SHP77 (cell line): ENCODE measurements around the gene LCN9.
"Not testable (repeated sequence)": the region's sequence is repeated elsewhere in the genome, so short reads cannot be mapped to it uniquely, and the experiment has no call there.

Experiments
- DNase-seq, 2 experiments: peaks; one replicate each; lab custom pipeline; 2025; lab: John Stamatoyannopoulos, UW

The LCN9 gene

DNA sequence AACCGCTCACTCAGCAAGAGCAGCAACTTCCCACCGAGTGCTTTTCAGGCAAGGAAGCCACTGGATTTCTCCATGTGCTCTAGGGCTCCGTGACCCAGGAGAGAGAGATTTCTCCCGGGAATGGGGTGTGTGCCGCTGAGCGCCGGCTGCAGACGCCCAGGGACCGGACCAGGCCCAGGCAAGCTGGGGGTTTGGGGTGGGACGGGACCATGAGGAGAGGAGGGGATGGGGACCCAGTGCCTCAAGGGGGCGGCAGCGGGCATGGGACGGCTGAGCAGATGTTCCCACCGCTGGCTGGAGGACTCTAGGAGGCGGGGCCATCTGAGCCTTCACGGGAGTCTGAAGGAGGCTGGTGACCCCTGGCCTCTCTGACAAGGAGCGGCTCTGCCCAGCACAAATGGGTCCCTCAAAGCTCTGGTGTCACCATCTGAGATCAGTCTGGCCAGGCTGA, 8.5 kb downstream of the LCN9 start:
- DNase-seq, result no peak

DNA sequence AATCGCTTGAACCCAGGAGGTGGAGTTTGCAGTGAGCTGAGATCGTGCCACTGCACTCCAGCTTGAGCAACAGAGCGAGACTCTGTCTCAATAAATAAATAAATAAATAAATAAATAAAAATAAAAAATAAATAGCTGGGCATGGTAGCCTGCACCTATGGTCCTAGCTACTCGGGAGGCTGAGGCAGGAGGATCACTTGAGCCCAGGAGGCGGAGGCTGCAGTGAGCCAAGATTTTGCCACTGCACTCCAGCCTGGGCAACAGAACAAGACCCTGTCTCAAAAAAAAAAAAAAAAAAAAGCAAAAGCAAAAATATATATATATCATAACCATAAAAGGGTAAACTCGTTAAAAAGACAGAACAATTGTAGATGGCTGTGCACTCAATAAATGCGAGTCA, 9.7 kb downstream of the LCN9 start:
- DNase-seq, result not testable (repeated sequence)

DNA sequence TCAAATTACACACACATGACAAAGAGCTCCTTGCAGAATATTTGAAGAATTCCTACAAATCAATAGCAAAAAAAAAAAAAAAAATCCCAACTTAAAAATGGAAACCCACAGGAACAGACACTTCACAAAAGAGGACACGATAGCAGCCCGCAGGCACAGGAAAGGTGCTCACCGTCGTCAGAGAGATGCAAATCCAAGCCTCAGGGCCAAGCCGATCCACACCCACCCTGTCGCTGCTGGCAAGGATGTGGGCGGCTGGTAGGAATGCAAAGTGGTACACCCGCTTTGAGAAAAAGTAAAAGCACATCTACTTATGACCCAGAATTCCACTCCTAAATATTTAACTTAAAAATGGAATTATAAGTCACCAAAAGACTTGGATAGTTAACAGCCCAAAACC, 10.8 kb downstream of the LCN9 start:
- no peak for DNase-seq

DNA sequence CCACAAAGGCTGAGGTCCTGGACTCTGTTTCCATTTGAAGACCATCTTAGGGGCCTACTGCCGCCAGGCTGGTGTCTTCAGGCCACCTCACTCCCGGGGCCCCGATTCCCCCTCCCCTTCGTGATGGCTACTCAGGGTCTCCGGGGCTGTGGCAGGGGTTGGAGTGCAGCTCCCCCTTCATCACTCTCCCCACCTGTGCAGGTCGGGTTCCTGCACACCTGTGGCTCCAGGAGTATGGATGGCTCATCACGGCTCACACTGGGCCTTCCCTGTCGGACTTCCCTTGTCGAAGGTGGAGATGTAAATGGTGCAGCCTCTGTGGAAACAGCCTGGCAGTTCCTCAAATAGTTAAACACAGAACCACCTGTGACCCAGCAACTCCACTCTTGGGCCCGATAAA, 11.9 kb downstream of the LCN9 start:
- no peak for DNase-seq

DNA sequence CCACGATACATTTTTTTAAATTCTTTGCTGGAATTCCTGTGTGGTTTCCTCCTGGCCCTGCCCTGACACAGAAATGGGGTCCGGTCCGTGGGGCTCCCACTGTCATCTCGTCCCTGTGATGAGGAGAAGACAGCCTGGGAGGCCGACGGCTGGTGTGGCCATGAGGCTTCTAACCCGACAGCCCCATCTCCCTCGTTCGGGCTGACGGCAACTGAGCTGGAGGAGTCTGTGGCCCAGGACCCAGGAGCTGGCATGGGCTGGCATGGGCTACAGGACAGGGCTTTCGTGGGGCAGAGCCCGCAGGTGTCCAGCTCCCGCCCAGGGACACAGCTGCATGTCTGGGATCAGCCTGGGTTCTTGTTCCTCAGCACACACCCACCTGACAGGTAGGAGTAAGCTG, 13.8 kb downstream of the LCN9 start:
- DNase-seq, result no peak

DNA sequence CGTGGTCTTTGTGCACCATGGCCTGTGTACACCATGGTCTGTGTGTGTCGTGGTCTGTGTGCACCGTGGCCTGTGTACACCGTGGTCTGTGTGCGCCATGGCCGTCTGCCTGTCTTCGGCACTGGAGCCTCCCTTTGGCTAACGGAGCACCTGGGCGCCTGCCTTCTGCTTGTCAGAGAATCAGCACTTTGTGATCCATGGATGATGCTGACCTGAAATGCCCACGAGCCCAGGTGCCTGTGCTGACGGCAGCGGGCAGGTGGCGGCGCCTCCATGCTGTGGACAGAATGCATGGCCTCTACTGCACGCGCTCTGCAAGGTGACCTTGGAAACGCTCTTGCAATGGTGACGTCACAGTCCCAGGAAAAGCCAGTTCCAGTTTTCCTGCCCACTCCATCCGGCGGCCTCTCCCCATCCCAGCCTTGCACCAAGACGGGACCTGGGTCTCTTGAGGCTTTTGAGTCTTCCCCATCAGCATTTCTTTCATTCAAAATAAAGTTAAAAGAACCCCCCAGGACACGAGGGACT, 14.6 kb downstream of the LCN9 start:
- DNase-seq, result no peak

DNA sequence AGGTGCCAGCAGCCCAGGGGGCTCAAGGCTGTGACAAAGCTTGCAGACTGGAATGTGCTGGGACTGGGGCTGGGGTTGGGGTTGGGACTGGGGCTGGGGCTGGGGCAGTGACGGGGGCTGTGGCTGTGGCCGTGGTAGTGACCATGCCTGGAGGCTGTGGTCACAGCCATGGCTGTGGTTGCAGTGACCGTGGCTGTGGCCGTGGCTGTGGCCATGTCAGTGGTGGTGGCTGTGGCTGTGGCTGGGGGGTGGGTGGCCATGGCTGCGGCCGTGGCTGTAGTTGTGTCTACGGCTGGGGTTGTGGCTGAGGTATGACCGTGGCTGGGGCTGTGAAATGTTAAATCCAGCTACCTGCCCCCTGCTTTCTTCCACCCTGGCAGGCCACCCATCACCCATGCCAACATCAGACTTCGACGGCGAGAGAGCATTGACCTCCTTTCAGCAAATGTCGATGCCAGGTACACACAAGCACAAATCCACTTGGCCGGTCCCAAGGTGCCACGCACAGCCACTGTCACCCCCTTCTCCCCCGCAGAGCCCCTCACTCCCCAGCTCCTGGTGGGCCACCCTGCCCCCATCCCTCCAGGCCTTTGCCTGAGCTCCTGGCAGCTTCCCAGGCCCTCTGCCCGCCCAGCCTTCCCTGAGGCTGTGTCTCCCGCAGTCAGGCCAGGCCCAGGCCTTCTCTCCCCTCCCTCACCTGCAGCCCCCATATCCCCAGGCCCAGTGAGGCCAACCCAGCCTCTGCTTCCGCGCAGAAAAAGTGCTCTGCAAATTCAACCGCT, 15.3 kb downstream of the LCN9 start:
- no peak for DNase-seq

DNA sequence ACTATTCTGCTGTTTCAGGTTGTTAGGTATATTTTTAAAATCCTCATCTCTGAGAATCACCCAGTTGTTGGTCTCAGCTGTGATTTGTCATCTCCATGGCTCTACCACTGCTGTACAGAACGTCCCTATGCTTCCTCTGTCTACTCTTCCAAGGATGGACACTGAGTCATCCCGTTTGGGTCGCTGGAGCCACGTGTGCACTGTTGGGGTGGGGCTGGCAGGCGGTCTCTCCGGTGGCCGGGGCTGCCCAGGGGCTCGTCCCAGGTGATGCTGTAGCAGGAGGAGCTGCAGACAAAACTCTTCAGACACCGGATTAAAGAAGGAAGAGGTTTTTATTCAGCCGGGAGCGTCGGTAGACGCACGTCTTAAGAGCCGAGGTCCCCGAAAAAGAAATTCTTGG, 16.9 kb downstream of the LCN9 start:
- no peak for DNase-seq

DNA sequence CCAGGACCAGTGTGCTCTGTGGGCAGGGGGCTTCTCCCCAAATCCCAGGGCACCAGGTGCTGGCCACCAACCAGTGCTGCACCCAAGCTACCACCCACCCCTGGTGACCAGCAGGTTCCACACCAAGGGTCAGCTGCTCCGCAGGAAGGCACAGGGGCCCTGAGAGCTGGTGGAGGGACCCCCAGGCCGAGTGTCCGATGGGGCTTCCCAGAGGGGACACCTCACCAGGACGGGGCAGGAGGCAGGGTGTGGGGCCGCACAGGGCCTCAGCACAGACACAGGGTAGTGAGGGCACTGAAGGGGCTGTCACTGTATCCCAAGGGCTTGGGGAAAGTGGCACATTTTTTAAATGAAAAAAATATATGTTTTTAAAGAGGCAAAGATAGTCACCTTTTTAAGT, 18.1 kb downstream of the LCN9 start:
- no peak for DNase-seq

DNA sequence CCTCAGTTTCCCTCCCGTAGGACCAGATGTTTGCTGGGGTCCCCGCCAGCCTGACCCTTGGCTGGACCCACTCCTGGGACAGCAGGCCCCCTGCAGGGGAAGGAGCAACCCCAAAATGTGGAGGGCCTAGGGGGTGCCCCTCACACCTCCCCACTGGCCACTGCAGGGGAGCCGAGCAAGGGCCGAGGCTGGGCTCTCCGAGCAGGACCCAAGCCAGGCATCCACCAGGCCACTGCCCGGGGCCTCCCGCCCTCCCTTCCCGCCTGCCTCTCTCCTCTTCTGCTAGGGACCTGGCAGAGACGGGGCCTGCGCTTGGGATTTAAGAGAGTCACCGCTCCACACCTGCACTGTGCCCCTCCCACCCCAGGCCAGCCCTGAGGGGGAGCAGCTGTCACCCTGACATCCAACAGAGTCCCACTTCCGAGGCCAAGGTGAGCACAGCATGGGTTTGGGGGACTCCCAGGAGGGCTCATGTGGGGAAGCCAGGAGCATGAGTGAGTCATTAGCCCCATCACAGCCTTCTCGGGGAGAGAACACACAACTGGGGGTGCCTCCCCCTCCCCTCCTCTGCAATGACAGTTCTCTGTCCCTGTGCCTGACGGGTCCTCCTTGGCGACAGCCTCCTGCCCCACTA, 20.4 kb downstream of the LCN9 start:
- DNase-seq, result no peak

DNA sequence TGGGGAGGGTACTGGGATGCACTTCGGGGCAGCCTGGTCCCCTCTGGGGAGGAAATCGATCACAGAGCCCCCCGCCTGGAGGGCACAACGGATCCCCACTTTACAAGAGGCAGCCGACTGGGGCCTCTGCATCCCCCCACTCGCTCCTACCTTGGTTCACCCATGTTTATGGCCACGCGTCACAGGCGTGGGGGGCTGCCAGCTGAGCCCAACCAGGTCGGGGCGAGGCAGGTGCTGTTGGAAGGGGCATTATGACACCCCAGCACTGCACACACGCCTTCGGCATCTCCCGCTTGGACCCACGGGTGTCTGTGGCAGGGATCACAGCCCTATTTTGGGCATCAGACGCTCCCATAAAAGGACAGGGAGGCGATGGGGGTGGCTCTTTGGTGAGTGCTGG, 21.6 kb downstream of the LCN9 start:
- DNase-seq, result no peak

DNA sequence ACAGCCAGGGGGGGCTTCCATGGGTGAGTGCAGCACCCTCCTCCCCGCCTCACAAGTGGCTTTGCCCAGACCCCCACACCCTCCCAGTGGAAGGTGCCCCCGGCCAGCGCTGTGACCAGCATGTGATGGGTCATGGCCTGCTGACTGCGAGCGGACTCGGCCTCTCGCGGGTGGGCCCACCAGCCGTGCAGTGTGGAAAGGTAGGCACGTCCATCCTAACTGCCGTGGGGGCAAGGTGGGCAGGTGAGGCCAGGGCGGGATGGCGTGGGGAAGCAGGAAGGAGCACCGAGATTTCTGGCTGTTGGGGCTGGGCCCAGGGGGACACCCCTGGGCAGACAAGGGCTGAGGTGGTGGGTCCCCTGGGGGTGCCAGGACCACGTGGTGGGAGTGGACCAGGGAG, 24.1 kb downstream of the LCN9 start:
- no peak for DNase-seq

DNA sequence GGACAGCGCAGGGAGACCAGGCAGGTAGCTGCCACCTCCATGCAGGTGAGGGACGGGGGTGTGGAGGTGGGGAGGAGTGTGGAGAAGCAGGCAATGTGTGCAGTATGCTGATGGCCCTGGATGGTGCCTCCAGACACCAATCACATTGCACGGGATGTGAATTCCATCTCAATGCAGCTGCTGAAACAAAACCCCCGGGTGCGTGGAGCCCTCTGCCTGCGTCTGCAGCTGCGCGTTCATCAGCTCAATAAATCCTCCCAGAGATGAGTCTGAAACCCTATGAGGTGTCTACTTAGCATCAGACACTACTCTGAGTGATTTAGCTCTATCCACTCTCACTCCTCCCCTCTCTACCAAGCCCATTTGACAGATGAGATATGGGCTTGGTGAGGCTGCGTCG, 25.9 kb downstream of the LCN9 start:
- no peak for DNase-seq

DNA sequence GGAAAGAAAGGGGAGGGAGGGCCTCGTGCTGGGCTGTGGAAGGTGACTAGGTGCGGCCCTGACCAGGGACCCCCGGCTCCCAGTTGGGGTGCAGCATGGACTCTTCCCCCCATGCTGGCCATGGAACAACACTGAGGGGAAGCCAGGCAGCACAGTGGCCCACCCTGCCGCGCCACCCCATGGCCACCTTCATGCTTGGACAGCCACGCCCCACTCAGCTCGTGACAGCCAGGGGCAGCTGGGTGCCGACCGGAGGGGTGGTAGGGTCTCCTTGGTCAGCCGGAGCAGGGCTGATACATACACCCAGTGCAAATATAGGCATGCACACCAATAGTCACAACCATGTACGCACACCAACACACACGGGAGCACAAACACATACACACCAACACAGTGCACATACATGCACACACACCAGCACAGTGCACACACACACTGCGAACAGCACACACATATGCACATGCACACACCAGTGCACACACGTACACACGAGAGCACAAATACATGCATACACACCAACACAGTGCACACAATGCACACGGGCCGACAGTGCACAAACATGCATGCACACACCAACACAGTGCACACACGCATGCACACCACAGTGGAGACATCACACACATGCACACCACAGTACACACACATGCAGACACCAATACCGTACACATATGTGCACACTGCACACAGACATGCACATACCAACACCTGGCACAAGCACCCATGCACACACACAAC, 27.9 kb downstream of the LCN9 start:
- no peak for DNase-seq

DNA sequence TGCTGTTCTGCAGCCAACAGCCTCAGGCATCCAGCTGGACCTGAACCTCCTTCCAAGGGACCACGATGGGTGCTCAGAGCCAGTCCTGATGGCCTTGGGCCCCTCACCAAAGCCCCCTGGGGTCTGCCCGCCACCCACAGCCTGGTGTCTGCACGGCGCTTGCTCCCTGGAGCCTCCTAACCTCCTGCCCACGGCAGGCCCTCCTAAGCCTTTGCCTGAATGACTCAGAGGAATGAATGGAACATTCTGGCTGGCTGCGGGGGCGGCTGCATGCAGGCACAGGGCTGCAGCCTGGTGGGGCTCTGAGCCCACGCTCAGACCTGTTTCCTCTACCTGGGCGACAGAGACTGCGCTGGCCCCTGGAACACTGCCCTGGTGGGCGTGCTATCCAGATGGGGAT, 29.3 kb downstream of the LCN9 start:
- DNase-seq, result no peak

DNA sequence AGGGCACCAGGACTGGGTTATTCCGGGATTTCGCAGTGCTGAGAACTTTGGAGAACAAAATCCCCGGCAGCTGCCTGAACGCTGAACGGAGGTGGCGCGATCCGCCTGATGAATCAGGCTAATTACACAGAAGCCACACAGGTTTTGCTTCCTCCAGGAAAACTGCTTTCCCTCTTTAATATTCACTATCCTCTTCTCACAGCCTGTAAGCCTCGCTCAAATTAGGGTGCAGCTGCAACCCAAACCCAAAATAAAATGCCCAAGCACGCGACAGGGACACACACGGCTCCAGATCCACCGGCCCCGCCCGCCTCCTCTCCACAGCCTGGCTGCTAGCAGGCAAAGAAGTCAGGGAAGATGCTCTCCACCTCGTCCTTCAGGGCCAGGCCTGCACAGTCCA, 30.2 kb downstream of the LCN9 start:
- no peak for DNase-seq

DNA sequence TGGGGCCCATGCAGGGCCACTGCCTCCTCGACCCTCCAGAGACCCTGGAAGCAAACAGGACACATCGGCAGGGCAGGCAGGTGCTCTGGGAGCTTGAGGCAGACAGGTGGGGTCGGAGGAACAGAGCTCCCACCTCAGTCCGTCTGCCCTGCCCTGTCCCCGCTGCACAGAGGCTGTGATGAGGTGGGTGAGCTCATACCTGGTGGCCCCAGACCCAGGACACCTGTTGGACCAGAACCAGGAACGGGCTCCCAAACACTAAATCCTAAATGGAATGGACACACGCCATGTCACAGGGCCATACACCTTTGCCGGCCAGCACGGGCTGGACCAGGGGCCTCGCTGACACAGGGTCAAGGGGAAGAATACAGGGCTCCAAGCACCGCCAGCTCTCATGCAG, 30.7 kb downstream of the LCN9 start:
- no peak for DNase-seq

DNA sequence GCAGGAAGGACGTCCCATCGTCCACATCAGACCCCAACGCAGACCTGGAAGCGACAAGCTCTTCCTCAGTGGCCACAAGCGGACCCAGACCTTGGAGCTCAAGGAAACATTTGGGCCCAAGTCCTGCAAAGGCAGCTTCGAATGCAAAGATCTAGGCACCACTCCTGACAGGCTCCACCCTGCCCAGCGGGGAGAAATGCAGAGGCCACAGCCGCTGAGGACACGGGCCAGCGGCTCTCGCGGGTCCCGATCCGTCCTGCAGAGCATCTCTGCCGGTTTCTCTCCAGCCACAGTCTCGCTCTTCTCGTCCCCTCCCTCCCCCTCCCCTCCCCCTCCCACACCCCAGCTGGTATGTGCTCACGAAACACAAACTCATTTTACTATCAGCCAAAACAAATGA, 31.3 kb downstream of the LCN9 start:
- no peak for DNase-seq

DNA sequence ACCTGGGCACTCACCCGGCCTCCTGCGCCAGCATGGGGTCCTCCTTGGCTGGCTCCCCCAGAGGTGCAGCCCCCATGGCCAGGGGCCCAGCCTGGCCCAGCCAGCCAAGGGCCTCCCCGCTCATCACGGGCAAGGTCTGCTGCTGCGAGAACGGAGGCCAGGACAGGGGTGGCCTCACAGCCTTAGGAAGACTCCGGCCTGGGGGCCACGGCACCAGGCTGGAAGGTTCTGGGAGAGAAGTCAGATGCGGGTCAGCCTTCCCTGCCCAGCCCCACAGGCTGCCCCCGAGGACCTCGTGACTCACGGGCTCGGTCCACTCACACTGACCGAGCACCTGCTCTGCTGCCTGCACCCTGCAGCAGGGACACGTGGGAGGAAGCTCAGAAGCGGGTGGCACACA, 31.9 kb downstream of the LCN9 start:
- no peak for DNase-seq

DNA sequence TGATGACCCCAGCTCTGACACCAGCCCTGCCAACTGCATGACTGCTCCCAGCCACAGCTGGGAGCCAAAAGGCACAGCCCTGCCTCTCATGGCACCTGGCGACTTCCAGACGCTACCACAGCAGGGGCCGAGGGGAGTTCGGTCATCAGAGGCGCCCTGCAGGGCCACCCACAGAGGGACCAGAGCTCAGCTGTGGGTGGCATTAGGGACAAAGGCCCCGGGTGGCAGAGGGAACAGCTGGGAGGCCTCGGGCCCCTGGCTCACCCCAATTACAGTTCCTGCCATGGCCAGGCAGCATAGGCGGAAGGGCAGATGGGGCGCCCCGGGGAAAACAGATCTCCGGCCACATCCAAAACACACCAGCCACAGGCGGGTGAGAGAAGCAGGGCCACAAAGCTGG, 32.5 kb downstream of the LCN9 start:
- no peak for DNase-seq

DNA sequence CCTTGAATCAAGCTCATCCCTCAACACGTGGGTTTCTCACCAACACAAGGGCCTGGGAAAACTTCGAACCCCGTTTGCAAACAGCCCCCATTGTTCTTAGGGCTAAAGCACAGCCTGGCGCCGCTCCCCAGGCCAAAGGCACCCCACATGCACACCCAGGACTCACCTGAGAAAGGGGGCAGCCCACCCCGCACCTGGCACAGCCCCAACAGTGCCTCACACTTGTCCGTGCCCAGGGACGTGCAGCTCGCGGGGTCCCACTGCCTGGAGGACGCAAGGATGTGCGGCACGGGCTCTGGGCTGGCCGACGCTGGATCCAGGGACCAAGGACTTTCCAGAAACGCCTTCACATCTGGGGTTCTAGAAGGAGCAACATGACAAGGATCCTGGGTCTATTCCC, 33.3 kb downstream of the LCN9 start:
- no peak for DNase-seq

DNA sequence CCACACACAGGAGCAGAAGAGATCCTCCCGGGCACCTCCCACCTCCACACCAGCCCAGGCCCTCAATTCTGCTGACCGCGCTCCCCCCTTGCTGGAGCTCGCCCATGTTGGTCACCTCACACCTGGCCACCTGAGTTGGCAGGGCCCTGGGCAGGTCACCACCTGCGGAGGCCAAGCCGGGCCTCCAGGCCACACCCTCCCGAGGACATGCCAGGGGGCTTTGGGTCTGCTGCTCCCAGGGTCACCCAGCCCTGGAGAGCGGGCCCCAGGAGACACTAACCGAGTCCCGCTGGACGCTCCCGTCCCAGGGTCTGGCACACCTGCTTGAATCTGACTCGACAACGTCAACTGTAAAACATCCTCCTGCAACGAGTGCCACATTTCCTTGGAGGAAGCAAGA, 34.1 kb downstream of the LCN9 start:
- DNase-seq, result no peak

DNA sequence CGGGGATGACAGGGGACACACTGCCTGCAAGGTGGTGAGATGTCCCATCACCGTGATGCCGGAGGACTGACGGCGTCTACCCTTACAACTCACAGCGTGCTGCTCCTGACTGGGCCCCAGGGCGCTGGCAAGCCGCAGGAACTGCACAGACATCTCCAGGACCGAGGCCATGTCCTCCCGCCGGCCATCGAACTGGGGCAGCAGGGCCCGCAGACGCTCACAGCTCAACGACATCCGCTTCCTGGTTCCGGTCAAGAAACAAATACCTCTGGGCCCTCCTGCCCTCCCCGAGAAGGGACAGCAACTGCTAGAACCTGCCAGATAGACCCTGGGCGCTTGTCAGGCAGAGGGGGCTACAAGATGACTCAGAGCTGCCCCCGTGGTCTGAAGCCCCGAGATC, 35.1 kb downstream of the LCN9 start:
- no peak for DNase-seq
